SJSA1 (cell line): Measurements from ENCODE around the gene RIMBP2. TPM values are rescaled to one million over a fixed set of nuclear protein-coding genes. Genes with fewer than 3 reads are reported as not detected.

Experiments
- DNase-seq, 2 experiments: peaks; one replicate each; pipeline ENCODE4 v3.0.0-alpha.2; 2015 to 2020; ENCODE audit warnings: low spot score in 2 of 2, low read depth in 1 of 2
- H3K27ac ChIP-seq: fragments of 250-450 bp; sonication (Bioruptor Pico); 2 replicates; pipeline ENCODE4 v1.5.1; 2020; ENCODE audit warnings: mild to moderate bottlenecking, moderate library complexity
- H3K27me3 ChIP-seq: fragments of 250-450 bp; sonication (Bioruptor Pico); replicated peaks from 2 replicates; pipeline ENCODE4 v1.5.1; 2020; ENCODE audit warnings: mild to moderate bottlenecking, moderate library complexity
- H3K36me3 ChIP-seq: fragments of 250-450 bp; sonication (Bioruptor Pico); 2 replicates; pipeline ENCODE4 v1.5.1; 2020; ENCODE audit warnings: mild to moderate bottlenecking
- H3K4me1 ChIP-seq: fragments of 250-450 bp; sonication (Bioruptor Pico); replicated peaks from 2 replicates; pipeline ENCODE4 v1.6.1; 2021; ENCODE audit warnings: mild to moderate bottlenecking
- H3K4me3 ChIP-seq: fragments of 250-450 bp; sonication (Bioruptor Pico); 2 replicates; pipeline ENCODE4 v1.5.1; 2020; ENCODE audit warnings: mild to moderate bottlenecking
- H3K9me3 ChIP-seq: fragments of 250-450 bp; sonication (Bioruptor Pico); replicated peaks from 2 replicates; pipeline ENCODE4 v1.5.1; 2020; ENCODE audit warnings: mild to moderate bottlenecking
- total RNA-seq: library from RNA; depleted of rRNA; stranded (reverse); fragments of >200 nt; shearing (Covaris generic); gene quantifications from 2 replicates; pipeline ENCODE4 v1.2.3, GENCODE V29; 2014

RIMBP2 gene
- total RNA-seq, 1 experiment from 2014 or later, result 0.16 TPM

DNA sequence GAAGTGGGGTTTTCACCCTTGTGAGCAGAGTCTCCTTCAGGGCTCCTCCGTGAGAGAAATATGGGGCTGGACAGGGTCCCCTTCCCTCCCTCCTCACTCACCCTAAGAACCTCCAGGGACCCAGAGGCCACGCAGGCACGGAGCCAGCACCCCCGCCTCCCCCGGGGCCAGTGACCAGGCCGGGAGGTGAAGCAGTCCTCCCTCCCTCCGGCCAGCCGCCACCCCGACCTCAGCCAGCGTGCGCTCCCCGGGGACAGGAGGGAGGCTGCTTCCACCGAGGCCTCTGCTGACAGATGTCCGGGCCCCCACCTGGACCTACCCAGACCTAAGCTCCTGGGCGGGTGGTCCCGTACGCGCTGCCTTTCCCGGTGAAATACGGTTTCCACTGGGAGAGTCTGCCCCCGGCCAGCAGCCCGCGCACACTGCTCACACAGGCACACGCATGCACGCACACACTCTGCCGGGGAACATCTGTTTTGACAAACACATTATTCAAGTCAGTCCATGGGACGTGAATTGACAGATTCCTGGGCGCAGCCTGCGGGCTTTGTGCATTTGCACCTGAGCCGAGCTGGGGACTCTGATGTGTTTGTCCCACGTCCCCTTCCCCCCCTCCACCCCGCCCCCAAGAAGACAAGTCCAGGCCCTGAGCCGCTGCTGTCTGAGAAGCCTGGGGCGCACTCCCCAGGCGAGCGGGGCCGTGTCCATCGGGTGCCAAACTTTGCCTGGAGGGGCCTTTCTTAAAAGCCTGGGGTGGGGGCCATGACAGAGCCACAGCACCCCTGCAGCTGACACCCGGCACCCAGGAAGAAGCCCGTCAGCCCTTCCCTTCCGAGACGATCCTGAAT lies 725 bp downstream of the RIMBP2 start:
- Histone ChIP-seq H3K36me3 (no peaks in the 10 kb centered on the region), H3K4me1 (no peaks in the 10 kb centered on the region), H3K27ac (no peak overlapping the region), H3K27me3 (no peaks in the 10 kb centered on the region), H3K4me3 (no peak overlapping the region), H3K9me3 (no peaks in the 10 kb centered on the region)
- no peak for DNase-seq

DNA sequence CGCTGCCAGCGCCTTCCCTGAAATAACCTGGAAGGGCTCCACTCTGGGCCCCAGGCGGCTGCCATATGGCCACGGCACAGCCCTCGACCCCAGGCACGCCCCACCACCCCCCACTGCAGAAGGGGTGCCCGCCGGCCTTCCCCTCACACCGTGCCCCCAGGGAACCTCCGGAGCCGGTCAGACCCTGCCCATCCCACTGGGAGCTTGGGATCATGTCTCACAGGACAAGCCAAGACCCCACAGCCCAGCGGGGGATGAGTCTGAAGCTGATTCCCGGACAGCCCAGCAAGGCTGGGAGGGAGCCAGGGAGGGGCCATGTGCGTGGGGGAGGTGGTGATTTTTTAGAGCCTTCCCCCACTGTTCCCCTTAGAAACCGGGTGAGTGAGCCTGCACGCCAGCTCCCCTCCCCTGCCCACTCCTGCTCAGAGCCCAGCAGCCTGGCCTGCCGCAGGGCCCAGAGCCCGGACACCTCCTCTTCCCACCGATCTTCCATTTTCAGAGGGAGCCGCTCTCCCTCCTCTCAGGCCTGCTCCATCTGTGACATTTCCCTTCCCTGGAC lies 1.4 kb downstream of the RIMBP2 start:
- H3K27ac ChIP-seq, result no peak overlapping the region
- H3K36me3 ChIP-seq, result no peaks in the 10 kb centered on the region

DNA sequence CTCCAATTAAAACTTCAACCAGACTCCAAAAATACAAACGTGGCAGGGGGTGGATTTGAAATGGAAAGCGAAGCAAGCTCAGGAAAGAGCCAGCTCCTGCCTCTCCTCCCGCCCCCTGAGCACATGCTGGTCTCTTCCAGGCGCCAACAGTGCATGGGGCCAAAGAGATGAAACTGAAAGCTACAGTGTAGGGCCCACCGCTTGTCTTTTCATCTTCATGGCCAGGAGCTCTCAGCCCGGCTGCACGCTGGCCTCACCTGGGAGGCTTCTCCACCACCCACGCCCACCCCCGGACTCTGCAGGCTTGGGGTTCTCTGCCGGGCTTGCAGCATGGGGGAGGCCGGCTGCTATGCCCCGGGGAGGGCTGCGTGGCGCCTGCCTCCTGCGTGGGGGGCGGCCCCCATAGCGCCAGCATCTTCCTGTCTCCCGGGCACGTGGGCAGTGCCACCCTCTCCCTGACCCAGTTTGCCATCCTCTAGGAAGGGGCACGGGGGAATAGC lies 2.0 kb downstream of the RIMBP2 start:
- Histone ChIP-seq H3K4me1 (no peaks in the 10 kb centered on the region), H3K36me3 (no peaks in the 10 kb centered on the region), H3K27ac (no peak overlapping the region), H3K4me3 (no peak overlapping the region), H3K9me3 (no peaks in the 10 kb centered on the region), H3K27me3 (no peaks in the 10 kb centered on the region)
- no peak for DNase-seq

More for the DNA sequence above, 1.4 kb downstream of the RIMBP2 start:
- no peaks in the 10 kb centered on the region for H3K4me1 ChIP-seq
- H3K9me3 ChIP-seq, result no peaks in the 10 kb centered on the region
- no peak overlapping the region for H3K4me3 ChIP-seq
- no peak for DNase-seq
- no peaks in the 10 kb centered on the region for H3K27me3 ChIP-seq

DNA sequence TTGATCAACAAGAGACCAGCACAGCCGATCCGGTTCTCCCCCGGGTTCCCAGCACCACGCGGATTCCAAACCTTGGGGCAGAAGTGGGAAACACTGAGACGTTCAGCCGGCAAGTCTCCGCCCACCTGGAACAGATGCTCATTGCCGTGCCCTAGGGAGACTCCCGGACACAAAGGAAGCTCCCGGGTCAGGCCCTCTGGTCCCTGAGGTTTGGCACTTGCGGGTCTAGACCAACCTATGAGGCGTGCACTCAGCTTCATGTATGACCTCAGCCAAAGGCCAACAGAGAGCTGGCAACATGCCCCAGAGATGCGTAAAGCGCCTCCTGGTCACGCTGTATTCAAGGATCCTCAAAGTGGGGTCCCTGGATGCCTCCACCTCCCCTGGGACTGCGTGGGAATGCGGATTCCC lies 2.5 kb downstream of the RIMBP2 start:
- Histone ChIP-seq H3K9me3 (no peaks in the 10 kb centered on the region), H3K4me3 (no peak overlapping the region), H3K4me1 (no peaks in the 10 kb centered on the region), H3K27ac (no peak overlapping the region), H3K27me3 (no peaks in the 10 kb centered on the region), H3K36me3 (no peaks in the 10 kb centered on the region)
- no peak for DNase-seq

DNA sequence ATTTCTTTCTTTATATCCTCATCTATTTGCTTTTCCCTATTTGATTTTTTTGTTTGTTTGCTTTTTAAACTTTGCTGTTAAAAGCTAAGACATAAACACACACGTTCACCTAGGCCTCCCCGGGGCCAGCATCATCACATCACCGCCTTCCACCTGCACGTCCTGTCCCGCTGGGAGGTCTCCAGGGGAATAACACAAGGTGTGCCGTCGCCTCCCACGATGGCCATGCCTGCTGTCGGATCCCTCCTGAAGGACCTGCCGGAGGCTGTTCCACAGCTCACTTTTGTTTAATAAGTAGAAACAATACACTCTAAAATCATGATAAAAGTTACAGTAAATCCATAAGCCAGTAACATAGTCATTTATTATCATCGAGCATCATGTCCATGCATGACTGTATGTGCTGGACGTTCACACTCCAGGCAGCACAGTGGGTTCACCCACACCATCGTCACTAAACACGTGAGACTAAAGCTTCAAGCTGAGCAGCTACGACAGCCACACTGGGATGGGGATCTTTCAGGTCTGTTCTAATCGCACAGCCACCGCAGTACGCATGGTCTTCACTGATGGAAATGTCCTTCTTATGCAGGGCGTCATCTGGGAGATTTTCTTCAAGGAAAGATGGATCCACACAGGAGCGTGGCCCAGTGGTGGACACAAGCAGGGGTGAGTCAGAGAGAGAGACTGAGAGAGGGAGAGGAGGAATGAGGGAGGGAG lies 3.6 kb downstream of the RIMBP2 start:
- Histone ChIP-seq H3K36me3 (no peaks in the 10 kb centered on the region), H3K9me3 (no peaks in the 10 kb centered on the region), H3K27me3 (no peaks in the 10 kb centered on the region), H3K4me3 (no peak overlapping the region), H3K27ac (no peak overlapping the region), H3K4me1 (no peaks in the 10 kb centered on the region)
- DNase-seq, result no peak

DNA sequence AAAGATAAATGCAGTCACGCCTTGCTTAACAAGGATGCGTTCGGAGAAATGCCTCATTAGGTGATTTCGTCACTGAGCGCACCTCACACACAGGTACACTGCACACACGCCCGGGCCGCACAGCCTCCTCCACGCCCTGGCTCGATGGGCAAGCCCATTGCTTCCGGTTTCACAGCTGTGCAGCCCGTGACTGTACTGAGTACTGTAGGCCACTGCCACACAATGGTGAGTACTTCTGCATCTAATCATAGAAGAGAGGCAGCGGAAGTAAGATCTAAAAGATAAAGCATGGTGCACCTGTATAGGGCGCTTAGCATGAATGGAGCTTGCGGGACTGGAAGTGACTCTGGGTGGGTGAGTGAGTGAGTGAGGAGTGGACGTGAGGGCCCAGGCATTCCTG lies 4.3 kb downstream of the RIMBP2 start:
- Histone ChIP-seq H3K4me1 (no peaks in the 10 kb centered on the region), H3K27me3 (no peaks in the 10 kb centered on the region), H3K27ac (no peak overlapping the region), H3K36me3 (no peaks in the 10 kb centered on the region), H3K9me3 (no peaks in the 10 kb centered on the region), H3K4me3 (no peak overlapping the region)
- no peak for DNase-seq

DNA sequence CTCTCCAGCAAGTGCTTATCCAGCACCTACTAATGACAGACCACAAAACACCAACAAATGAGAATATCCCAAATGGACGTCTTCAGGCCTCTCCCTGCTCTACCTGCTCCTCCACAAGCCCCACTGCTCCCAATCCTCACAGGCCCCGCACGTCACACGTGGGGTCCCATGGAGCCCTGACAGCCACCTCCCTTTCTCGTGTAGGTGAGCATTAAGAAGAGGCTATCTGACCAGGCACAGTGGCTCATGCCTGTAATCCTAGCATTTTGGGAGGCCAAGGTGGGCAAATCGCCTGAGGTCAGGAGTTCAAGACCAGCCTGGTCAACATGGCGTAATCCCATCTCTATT lies 5.4 kb downstream of the RIMBP2 start:
- Histone ChIP-seq H3K36me3 (no peaks in the 10 kb centered on the region), H3K4me3 (no peak overlapping the region), H3K27ac (no peak overlapping the region), H3K9me3 (no peaks in the 10 kb centered on the region), H3K27me3 (no peaks in the 10 kb centered on the region), H3K4me1 (no peaks in the 10 kb centered on the region)
- no peak for DNase-seq

DNA sequence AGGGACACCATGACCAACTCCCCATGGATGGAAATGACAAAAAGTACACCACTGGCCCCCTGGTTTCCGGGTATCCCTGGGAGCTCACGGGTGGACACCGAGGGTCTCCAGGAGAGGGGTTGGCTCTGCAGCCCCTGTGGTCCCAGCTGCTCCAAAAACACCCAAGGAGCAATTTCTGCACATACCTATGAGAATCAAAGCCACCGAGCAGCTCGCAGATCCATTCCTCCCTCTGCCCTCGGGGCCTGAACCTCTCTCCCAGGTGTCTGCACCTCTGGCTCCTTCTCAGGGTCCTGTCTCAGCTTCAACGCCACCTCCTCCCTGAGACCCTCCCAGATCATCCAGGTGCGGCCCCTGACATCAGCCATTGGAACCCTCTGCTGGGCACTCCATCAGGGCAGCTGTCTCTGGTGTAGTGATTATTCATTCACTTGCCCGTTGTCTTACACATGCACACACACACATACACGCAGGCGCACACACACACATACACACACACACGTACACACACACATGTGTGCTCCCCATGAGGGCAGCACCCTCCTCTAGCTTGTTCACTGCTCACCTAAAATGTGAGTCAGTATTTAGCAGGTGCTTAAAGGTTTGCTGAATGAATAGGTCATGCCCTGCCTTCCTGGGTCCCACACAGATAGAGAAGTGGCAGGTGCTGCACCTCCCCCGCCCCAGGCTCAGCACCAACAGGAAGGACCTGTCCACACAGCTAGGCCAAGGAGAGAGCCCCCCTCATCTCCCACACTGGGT lies 5.9 kb downstream of the RIMBP2 start:
- no peak for DNase-seq
- Histone ChIP-seq H3K36me3 (no peaks in the 10 kb centered on the region), H3K4me1 (no peaks in the 10 kb centered on the region), H3K4me3 (no peak overlapping the region), H3K9me3 (no peaks in the 10 kb centered on the region), H3K27ac (no peak overlapping the region), H3K27me3 (no peaks in the 10 kb centered on the region)

DNA sequence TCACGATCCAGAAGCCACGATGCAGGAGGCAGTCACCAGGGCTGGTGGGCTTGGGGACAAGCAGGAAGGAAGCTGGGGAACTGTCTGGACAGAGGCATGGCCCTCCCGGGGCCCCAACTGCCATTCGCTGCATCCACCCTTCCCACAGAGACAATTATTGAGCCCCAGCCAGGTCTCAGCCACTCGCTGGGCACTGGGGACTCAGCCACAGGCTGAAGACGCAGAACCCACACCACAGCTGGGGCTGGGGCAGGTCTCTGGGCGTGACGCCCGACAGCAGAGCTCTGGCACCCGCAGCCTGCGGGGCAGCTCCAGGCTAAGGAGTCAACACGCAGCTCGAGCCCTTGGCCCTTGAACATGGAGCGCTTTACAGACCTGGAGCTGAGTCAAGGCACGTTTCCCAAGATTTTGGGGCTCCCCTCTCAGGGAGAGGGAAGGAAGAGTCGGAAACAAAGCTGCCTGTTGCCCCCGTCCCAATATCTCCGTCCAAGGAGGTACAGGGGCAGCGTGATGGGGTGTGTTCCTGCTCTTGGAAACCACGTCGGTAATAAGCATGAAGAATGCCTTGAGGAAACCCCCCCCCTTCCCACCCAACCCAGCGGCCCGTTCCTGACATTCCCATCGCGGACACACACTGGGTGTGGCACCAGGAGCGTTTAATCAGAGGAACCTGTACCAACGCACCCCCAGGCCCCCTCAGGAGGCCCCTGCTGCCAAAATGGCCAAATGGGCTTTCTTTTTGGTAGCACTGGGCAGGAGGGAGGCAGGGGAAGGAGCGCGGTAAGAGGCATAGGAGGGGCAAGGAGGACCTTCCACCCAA lies 6.7 kb downstream of the RIMBP2 start:
- no peak for DNase-seq
- H3K4me1 ChIP-seq, result no peaks in the 10 kb centered on the region
- no peaks in the 10 kb centered on the region for H3K36me3 ChIP-seq

DNA sequence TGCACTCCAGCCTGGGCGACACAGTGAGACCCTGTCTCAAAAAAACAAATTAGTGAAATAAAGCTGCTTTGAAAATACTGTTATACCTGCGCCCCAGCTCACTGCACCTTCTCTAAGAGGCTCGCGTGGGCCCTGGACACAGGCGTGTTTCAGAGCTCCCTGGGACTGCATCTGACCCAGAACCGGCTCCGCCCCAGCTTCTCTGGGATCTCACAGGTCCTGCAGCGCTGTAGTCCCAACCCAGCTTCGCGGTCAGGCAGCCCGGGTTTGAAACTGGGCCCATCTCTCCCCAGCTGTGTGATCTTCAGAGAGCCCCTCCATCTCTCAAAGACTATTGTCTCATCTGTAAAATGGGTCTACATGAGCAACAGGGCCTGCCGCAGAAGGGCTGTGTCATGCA lies 7.5 kb downstream of the RIMBP2 start:
- Histone ChIP-seq H3K36me3 (no peaks in the 10 kb centered on the region), H3K4me3 (no peak overlapping the region), H3K27me3 (no peaks in the 10 kb centered on the region), H3K27ac (no peak overlapping the region), H3K9me3 (no peaks in the 10 kb centered on the region), H3K4me1 (no peaks in the 10 kb centered on the region)
- DNase-seq, result no peak

More for the DNA sequence above, 6.7 kb downstream of the RIMBP2 start:
- no peaks in the 10 kb centered on the region for H3K9me3 ChIP-seq
- H3K27ac ChIP-seq, result no peak overlapping the region
- no peaks in the 10 kb centered on the region for H3K27me3 ChIP-seq
- no peak overlapping the region for H3K4me3 ChIP-seq

DNA sequence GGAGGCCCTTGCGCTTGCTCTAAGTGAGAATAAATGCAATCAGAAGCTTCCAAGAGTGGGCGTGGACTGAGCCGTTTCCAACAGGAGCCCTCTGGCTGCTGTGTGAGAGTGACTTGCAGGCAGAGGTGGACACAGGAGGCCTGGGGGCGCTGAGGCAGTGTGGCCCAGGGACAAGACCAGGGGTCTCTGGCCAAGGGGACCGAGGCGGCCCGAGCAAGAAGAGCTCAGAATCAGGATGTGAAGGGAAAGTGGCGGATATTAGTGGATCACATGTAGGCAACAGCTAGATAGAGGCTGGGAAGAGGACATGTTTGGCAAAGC lies 8.6 kb downstream of the RIMBP2 start:
- Histone ChIP-seq H3K4me3 (no peak overlapping the region), H3K36me3 (no peaks in the 10 kb centered on the region), H3K4me1 (no peaks in the 10 kb centered on the region), H3K9me3 (no peaks in the 10 kb centered on the region), H3K27ac (no peak overlapping the region), H3K27me3 (no peaks in the 10 kb centered on the region)
- DNase-seq, result no peak

DNA sequence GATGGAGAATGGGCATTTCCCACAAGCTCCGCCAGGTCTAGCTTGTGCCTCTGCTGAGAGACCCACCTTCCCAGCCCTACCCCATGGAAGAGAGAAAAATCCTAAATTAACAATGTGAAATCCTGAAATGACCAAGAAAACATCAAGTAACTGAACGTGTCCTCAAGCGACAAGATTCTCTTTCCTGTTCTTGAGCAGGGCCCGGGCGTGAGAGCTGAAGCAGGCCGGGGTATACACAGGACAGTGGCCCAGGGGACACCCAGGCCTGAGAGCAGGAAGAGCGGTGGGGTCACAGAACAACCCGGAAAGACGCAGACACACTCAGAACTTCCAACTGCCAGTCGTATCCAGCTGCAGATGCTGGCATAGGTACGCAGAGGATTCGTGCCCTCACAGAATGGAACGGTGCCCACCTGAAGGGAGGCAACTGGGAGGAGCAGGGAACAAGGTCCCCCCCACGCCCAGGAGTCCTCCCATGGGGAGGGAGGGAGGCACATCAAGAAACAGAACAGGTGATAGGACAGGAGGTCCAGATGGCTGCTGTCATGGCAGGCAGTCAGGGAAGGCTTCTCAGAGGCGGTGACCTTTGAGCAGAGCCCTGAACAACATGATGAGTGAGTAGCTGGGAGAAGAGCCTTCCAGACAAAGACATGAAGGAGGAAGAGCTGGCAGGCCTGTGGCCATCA lies 9.1 kb downstream of the RIMBP2 start:
- Histone ChIP-seq H3K27ac (no peak overlapping the region), H3K36me3 (no peaks in the 10 kb centered on the region), H3K4me1 (no peaks in the 10 kb centered on the region), H3K9me3 (no peaks in the 10 kb centered on the region), H3K27me3 (no peaks in the 10 kb centered on the region), H3K4me3 (no peak overlapping the region)
- DNase-seq, result no peak

DNA sequence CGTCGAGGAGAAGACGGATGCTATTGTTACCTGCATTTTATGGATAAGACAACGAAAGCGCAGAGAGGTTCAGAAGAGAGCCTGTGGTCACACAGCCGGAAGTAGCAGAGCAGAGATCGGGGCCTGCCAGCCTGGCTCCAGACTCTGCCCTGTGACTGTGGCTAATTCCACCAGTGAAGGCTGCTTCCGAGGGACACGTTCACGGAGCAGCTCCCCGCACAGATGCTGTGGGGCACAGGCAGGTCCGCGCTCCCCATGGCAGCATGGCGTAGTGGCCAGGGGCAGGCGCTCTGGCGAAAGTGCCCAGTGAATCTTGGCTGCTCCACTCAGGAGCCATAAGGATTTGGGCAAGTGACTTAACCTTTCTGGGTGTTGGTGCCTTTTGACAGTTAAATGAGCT lies 9.8 kb downstream of the RIMBP2 start:
- H3K27me3 ChIP-seq, result no peaks in the 10 kb centered on the region
- H3K36me3 ChIP-seq, result no peaks in the 10 kb centered on the region
- H3K27ac ChIP-seq, result no peak overlapping the region
- no peaks in the 10 kb centered on the region for H3K9me3 ChIP-seq
- H3K4me3 ChIP-seq, result no peak overlapping the region
- no peak for DNase-seq
- H3K4me1 ChIP-seq, result no peaks in the 10 kb centered on the region
